HG02981 (cell line): ENCODE results near the gene OR13F1.
"Not testable (repeated sequence)": the region's sequence is repeated elsewhere in the genome, so short reads cannot be mapped to it uniquely, and the experiment has no call there.

Experiments
- ATAC-seq: cut with Tn5 transposase; IDR thresholded peaks from one replicate; pipeline ENCODE4 v1.9.1; 2021; ENCODE audit warnings: mild to moderate bottlenecking, moderate library complexity; ENCODE audit not compliant: unreplicated experiment

OR13F1 gene

GRCh38 chr9:104503963-104504362 lies at the start of gene OR13F1:
Gene OR13F1, plus strand, starts transcription at chr9:104504263. Its CDS starts 0 bp downstream, at chr9:104504263.
- no peak for ATAC-seq

- no peak for ATAC-seq
These were observed 47.2 kb upstream of the OR13F1 start for GRCh38 chr9:104456831-104457230.

GRCh38 chr9:104463864-104464263 lies 40.2 kb upstream of the OR13F1 start:
- no peak for ATAC-seq

DNA sequence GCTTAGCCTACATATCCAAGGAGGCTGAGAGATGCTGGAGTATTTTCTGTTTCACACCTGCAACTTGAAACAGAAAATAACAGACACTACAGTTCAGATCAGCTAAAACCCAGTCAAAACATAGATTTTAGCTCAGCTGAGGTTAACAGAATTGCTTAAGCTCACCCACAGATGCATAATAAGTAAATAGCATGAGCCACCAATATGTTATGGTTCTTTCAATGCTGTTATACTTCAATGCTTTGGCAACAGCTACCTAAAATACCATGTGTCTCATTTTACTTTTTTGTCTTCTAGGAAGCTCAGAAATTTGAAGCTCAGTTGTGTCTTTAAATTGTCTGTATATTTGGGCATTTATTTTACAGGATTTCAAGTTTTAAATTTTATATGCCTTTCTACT lies 35.8 kb upstream of the OR13F1 start:
- ATAC-seq = no peak

DNA sequence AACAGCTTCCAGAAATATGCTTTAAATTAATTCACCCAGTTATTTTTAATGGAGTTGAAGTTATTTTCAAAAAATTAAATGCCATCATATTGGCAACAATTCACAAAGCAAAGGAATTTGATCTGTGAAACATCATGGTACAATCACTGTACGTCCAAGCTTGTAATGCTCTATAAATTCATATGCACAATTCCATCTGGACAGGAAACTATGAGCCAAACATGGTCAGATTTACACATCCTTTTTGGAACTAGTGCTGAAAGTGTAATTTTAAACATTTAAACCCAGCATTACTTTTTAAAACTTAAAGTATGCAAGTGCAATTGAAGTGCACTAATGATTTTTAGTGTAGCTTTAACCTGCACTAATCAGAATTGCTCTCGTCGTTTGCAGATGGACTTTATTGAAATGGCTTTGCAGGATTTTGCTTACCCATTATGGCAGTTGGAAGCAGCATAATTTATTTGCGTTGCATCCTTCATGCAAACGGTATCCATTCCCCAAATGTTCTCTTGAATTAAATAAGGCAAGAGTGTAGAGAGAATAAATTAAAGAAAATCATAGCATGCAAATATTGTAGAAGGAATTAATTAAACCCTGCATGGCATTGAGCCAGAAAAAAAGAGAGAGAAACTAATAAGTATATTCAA lies 21.0 kb upstream of the OR13F1 start:
- no peak for ATAC-seq

- no peak for ATAC-seq
These were observed 19.0 kb upstream of the OR13F1 start for GRCh38 chr9:104485014-104485413.

DNA sequence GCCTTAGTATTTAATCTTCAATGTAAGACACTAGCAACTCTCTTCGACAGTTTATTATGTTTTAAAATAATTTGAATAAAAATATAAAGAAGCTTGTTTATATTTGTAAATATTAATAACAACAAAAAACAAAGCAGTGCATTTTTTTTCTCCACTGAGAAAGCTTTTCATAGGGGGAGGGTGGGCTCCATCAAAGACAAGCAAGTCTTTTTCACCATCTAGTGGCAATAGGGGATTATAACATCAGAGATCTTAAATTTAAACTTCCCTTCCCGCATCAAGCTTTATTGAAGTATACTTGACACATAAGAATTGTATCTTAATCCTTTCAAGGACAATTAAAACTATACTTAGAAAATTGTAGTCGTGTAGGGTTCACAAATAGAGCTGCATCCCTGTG lies 9.3 kb upstream of the OR13F1 start:
- ATAC-seq = no peak

DNA sequence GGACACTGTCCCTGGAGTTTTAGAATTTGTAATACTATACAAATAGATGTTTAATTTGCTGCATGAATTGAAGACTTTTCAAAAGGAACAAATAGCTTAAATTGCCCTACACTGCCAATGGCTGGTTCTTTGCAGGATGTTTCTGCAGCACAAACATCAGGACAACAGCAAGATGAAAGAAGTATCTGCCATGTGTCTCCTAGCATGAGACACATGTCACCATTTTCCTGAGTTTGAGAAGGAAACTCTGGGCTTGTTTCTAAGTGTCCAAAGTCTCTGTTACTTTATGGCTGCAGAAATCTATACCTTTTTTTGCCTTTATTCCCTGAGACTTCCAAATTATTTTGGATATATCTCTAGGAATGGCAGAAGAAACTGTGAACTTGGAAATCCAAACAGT lies 623 bp upstream of the OR13F1 start:
- ATAC-seq = no peak

GRCh38 chr9:104506565-104506964 lies 2.5 kb downstream of the OR13F1 start:
- ATAC-seq = no peak

- ATAC-seq = no peak
These were observed 10.8 kb downstream of the OR13F1 start for GRCh38 chr9:104514901-104515300.

DNA sequence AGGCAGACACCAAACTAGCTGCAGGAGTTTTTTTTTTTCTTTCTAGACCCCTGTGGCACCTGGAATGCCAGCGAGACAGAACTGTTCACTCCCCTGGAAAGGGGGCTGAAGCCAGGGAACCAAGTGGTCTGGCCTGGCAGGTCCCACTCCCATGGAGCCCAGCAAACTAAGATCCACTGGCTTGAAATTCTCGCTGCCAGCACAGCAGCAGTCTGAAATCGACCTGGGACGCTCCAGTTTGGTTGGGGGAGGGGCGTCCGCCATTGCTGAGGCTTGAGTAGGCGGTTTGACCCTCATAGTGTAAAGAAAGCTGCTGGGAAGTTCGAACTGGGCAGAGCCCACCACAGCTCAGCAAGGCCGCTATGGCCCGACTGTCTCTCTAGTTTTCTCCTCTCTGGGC lies 16.2 kb downstream of the OR13F1 start:
- ATAC-seq = not testable (repeated sequence)

DNA sequence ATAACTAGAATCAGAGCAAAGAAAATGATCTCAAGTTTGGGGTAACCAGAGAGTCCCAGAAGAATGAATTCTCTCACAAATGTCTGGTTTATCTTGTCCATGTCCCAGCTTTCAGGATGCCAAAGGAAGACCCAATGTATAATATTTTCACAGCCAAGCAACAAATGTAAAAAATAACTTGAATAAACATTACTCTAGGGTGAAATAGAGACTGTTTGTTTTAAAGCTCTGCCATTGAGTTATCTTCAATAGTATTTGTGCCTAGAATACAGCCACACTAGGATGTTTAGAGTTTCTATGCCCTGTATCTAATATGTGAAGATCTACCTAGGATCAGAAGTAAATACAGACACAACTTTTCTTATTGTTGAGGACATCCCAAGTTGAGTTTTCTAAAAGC lies 23.0 kb downstream of the OR13F1 start, which contains the start of gene OR13C4:
Gene OR13C4, minus strand, starts transcription at position 101 of the 400 bp plus-strand sequence. Its CDS starts 0 bp downstream, at position 101.
- no peak for ATAC-seq

- ATAC-seq = no peak
These were observed 32.7 kb downstream of the OR13F1 start, which contains the start of gene OR13C3 for GRCh38 chr9:104536756-104537155. Gene OR13C3, minus strand, starts transcription at chr9:104536856. Its CDS starts 133 bp downstream, at chr9:104536723.

- ATAC-seq = no peak
These were observed 35.2 kb downstream of the OR13F1 start for GRCh38 chr9:104539275-104539674.

- ATAC-seq = no peak
These were observed 40.6 kb downstream of the OR13F1 start for GRCh38 chr9:104544644-104545043.

DNA sequence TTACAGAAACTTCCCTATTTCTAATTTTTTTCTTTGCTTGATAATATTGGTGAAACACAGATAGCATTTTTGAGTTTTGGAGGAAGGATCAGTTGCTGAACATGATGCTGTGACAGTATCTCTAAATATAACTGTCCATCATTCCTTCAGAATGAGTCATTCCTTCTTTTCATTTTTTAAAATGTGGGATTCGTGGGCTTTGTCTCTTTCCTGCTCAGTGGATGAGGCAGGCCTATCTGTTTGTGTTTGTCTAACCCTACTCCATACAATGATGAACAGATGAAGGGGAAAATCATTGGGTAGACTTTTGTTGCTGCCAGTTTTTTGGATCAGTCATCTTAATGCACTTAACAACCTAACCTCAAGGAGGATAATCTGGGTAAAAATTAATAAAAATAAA lies 49.2 kb downstream of the OR13F1 start:
- ATAC-seq = no peak
